Fibroblast of lung (primary cell): ENCODE results near the gene EML4.

Experiments
- EZH2 ChIP-seq: IDR thresholded peaks from 2 replicates; pipeline ENCODE4 v1.5.1; 2012; ENCODE audit warnings: low read length, control low read depth, mild to moderate bottlenecking; ENCODE audit errors: missing control alignments
- TF ChIP-seq, protein P1 (sequence below), 2 donors: IDR thresholded peaks in 1 of 2; conservative IDR thresholded peaks in 1 of 2; 1 replicate in 1 of 2; 2 replicates in 1 of 2; pipeline ENCODE4 v1.5.1; 2011 to 2012; ENCODE audit warnings: low read length in 2 of 2, control low read depth in 1 of 2, inconsistent platforms in 1 of 2, low read depth in 1 of 2, mild to moderate bottlenecking in 1 of 2

DNA sequence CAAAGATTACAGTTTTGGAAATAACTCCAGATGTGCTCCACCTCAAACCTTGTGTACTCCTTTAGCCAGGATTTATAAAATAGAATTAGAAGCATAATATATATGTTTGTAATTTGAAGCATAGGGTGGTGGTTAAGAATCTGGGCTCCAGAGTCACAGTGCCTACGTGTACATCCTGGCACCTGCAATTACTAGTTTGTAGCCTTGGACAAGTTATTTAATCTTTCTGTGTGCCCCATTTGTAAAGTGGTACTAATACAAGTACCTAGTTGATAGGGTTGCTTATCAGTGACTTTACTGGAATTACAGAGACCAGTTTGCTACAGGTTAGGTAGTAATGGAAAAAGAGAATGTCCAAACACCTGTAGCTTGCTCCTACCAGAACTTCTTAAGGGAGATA, 28.6 kb downstream of the EML4 start:
- TF ChIP-seq, protein P1, sequence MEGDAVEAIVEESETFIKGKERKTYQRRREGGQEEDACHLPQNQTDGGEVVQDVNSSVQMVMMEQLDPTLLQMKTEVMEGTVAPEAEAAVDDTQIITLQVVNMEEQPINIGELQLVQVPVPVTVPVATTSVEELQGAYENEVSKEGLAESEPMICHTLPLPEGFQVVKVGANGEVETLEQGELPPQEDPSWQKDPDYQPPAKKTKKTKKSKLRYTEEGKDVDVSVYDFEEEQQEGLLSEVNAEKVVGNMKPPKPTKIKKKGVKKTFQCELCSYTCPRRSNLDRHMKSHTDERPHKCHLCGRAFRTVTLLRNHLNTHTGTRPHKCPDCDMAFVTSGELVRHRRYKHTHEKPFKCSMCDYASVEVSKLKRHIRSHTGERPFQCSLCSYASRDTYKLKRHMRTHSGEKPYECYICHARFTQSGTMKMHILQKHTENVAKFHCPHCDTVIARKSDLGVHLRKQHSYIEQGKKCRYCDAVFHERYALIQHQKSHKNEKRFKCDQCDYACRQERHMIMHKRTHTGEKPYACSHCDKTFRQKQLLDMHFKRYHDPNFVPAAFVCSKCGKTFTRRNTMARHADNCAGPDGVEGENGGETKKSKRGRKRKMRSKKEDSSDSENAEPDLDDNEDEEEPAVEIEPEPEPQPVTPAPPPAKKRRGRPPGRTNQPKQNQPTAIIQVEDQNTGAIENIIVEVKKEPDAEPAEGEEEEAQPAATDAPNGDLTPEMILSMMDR (conservative IDR thresholded peaks at IDR 0.05 in 1 of 2, IDR thresholded peaks at IDR 0.05 in 1 of 2; ENCODE audit: low read depth in 1 of 2, low read length in 2 of 2), result no peak
- no peak for TF ChIP-seq EZH2
